Amniotic epithelial cell (primary cell): Measurements from ENCODE around the gene UPK2.
A peak's percentile ranks its signal among the peaks of the same experiment; 100 is the strongest.
"Not testable (repeated sequence)": the region's sequence is repeated elsewhere in the genome, so short reads cannot be mapped to it uniquely, and the experiment has no call there.

Source experiments
- DNase-seq: peaks from one replicate; pipeline ENCODE4 v3.0.0-alpha.2; 2010; ENCODE audit warnings: low read depth

Gene UPK2

GRCh38 chr11:118988280-118988679 is 32.2 kb downstream of the UPK2 start:
- DNase-seq: no peak

GRCh38 chr11:118991486-118992038 is 35.5 kb downstream of the UPK2 start:
- DNase-seq: not testable (repeated sequence)

- DNase-seq: no peak
Observed at GRCh38 chr11:118996926-118997626, 41.0 kb downstream of the UPK2 start.

GRCh38 chr11:118997627-118998387 is 41.7 kb downstream of the UPK2 start, which contains the start of gene CENATAC:
TSS of gene CENATAC (plus strand) at chr11:118998138. CDS start at chr11:118998198, 60 bp downstream.
- peak; percentile 74 for DNase-seq

- no peak for DNase-seq
Observed at GRCh38 chr11:118998388-118998717, 42.3 kb downstream of the UPK2 start.

GRCh38 chr11:118998822-118999221 is 42.7 kb downstream of the UPK2 start:
- DNase-seq: peak; percentile 82

GRCh38 chr11:119000906-119001305 is 44.8 kb downstream of the UPK2 start:
- DNase-seq: no peak

GRCh38 chr11:119006656-119007055 is 50.6 kb downstream of the UPK2 start:
- no peak for DNase-seq
